NB4 (cell line): ENCODE measurements around the gene GOLT1A.

ENCODE experiments used
- MYC ChIP-seq: IDR thresholded peaks from 2 replicates; pipeline ENCODE4 v1.6.1; 2011; ENCODE audit warnings: low read depth, low read length
- POLR2A ChIP-seq: IDR thresholded peaks from 2 replicates; pipeline ENCODE4 v1.6.1; 2011; ENCODE audit warnings: mild to moderate bottlenecking; ENCODE audit not compliant: insufficient read length; ENCODE audit errors: extremely low read depth
- TF ChIP-seq, protein P1 (sequence below): IDR thresholded peaks from one replicate; pipeline ENCODE4 v1.5.1; 2012; ENCODE audit warnings: low read depth, low read length

DNA sequence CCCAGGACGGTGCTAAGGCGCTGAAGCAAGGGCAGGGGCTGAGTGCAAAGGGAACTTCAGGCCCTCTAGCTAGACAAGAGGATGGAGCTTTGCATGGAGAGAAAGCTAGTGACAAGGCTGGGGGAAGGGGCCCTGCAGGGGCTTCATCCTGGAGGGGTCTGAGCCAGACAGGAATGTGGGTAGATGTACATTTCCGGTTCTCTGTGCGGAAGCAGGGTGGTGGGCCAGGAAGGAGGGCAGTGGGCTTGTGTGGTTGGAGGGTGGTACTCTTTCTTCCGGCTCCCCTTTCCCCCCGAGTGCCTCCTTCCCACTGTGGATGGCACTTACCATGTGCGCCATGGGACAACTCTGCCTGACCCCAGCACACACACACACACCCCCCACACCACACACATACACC, 19.0 kb downstream of the GOLT1A start:
- TF ChIP-seq, protein P1, sequence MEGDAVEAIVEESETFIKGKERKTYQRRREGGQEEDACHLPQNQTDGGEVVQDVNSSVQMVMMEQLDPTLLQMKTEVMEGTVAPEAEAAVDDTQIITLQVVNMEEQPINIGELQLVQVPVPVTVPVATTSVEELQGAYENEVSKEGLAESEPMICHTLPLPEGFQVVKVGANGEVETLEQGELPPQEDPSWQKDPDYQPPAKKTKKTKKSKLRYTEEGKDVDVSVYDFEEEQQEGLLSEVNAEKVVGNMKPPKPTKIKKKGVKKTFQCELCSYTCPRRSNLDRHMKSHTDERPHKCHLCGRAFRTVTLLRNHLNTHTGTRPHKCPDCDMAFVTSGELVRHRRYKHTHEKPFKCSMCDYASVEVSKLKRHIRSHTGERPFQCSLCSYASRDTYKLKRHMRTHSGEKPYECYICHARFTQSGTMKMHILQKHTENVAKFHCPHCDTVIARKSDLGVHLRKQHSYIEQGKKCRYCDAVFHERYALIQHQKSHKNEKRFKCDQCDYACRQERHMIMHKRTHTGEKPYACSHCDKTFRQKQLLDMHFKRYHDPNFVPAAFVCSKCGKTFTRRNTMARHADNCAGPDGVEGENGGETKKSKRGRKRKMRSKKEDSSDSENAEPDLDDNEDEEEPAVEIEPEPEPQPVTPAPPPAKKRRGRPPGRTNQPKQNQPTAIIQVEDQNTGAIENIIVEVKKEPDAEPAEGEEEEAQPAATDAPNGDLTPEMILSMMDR = no peak
- TF ChIP-seq POLR2A (no peak), MYC (no peak)
